K562 (cell line): Measurements from ENCODE around the gene P3H1. TPM values are rescaled to one million over a fixed set of nuclear protein-coding genes. Genes with fewer than 3 reads are reported as not detected.

Source experiments
- ATAC-seq: fragments of 200-7000 bp; cut with Tn5 transposase; 3 replicates; pipeline ENCODE4 v1.9.1; 2020; ENCODE audit warnings: moderate library complexity
- BruUV-seq: library from RNA; stranded (reverse); fragments of 400-500 nt; replicated peaks from 2 replicates; lab custom pipeline; 2021; lab: Mats Ljungman, UMichigan
- CTCF ChIA-PET: fragments of 300-600 bp; formaldehyde crosslinking; extraction: SDS; loops from one replicate; lab custom pipeline; 2021; ENCODE audit warnings: low intra/inter-chr PET ratio; lab: Yijun Ruan, JAX
- POLR2A ChIA-PET: fragments of 300-600, 350-650 bp; sonication (Branson Sonifier 250); formaldehyde crosslinking; extraction: SDS; loops from one replicate; lab custom pipeline; 2021; ENCODE audit warnings: antibody characterized with exemption, inconsistent platforms; lab: Yijun Ruan, JAX
- DNase-seq, 4 experiments: peaks; one replicate each; pipeline versions ENCODE4 v3.0.0 to v3.0.0-alpha.2; 2011 to 2018; ENCODE audit warnings: low spot score in 3 of 4, mixed read lengths in 3 of 4; ENCODE audit errors: extremely low read depth in 1 of 4
- FAIRE-seq: peaks from 2 replicates; lab custom pipeline; 2011; peaks lifted over from hg19 to GRCh38; lab: Jason Lieb, UNC
- H2AFZ ChIP-seq: 2 replicates; pipeline ENCODE4 v1.6.0; 2011; ENCODE audit warnings: low read depth, low read length, control low read depth, inconsistent platforms
- H3K27ac ChIP-seq: fragments of 200-600 bp; 3 replicates; pipeline ENCODE4 v1.8.0; 2011; ENCODE audit warnings: low read depth, mild to moderate bottlenecking, control low read depth, inconsistent platforms, low read length, moderate library complexity, mixed read lengths; ENCODE audit errors: extremely low read depth
- H3K27me3 ChIP-seq, 2 experiments: fragments of 300-600 bp in 1 of 2; 2 replicates in 1 of 2; 3 replicates in 1 of 2; pipeline versions ENCODE4 v1.6.0 to v1.8.0; 2011; ENCODE audit warnings: inconsistent platforms in 2 of 2, low read length in 2 of 2, mild to moderate bottlenecking in 1 of 2, mixed read lengths in 1 of 2, moderate library complexity in 1 of 2; ENCODE audit not compliant: control insufficient read depth in 2 of 2, insufficient read depth in 2 of 2
- H3K36me3 ChIP-seq: fragments of 300-600 bp; 3 replicates; pipeline ENCODE4 v1.8.0; 2011; ENCODE audit warnings: mild to moderate bottlenecking, low read length, inconsistent platforms; ENCODE audit not compliant: control insufficient read depth, insufficient read depth
- H3K4me1 ChIP-seq, 2 experiments: fragments of 200-600 bp in 1 of 2; replicated peaks in 1 of 2; 2 replicates in 1 of 2; 3 replicates in 1 of 2; pipeline versions ENCODE4 v1.5.1 to v1.8.0; 2011; ENCODE audit warnings: inconsistent platforms in 2 of 2, low read length in 2 of 2, mild to moderate bottlenecking in 1 of 2, mixed read lengths in 1 of 2, moderate library complexity in 1 of 2; ENCODE audit not compliant: control insufficient read depth in 2 of 2, insufficient read depth in 2 of 2
- H3K4me2 ChIP-seq: 2 replicates; pipeline ENCODE4 v1.6.1; 2011; ENCODE audit warnings: low read length, control low read depth, inconsistent platforms, mixed read lengths; ENCODE audit not compliant: insufficient read depth
- H3K4me3 ChIP-seq: fragments of 200-600 bp; sonication (generic), shearing (Covaris generic); 2 replicates; pipeline ENCODE4 v1.5.1; 2016; ENCODE audit warnings: control low read depth, inconsistent platforms
- H3K79me2 ChIP-seq: fragments of 200-600 bp; 3 replicates; pipeline ENCODE4 v1.8.0; 2011; ENCODE audit warnings: low read length, inconsistent platforms; ENCODE audit not compliant: control insufficient read depth, insufficient read depth
- H3K9ac ChIP-seq, 2 experiments: 2 replicates each; pipeline versions ENCODE4 v1.6.0 to v1.6.1; 2011; ENCODE audit warnings: low read depth in 2 of 2, low read length in 2 of 2, control low read depth in 1 of 2, inconsistent platforms in 1 of 2, mild to moderate bottlenecking in 1 of 2, mixed read lengths in 1 of 2; ENCODE audit not compliant: insufficient read depth in 1 of 2
- H3K9me1 ChIP-seq: one replicate; pipeline ENCODE4 v1.6.0; 2011; ENCODE audit warnings: inconsistent platforms, mild to moderate bottlenecking, low read length, moderate library complexity; ENCODE audit not compliant: control insufficient read depth, insufficient read depth
- H3K9me3 ChIP-seq: replicated peaks from 2 replicates; pipeline ENCODE4 v1.5.1; 2011; ENCODE audit warnings: low read depth, low read length, inconsistent platforms; ENCODE audit not compliant: control insufficient read depth, insufficient read depth
- H4K20me1 ChIP-seq: replicated peaks from 2 replicates; pipeline ENCODE4 v1.6.1; 2011; ENCODE audit warnings: low read length, inconsistent platforms, mixed read lengths; ENCODE audit not compliant: control insufficient read depth, insufficient read depth
- PCBP1 ChIP-seq: fragments of 200-400 bp; formaldehyde crosslinking; IDR thresholded peaks from 2 replicates; pipeline ENCODE4 v1.6.1; 2018; ENCODE audit warnings: mild to moderate bottlenecking, low read depth, low read length; ENCODE audit not compliant: poor library complexity, severe bottlenecking
- POLR2G ChIP-seq: fragments of 200-400 bp; formaldehyde crosslinking; IDR thresholded peaks from 2 replicates; pipeline ENCODE4 v1.6.1; 2017; ENCODE audit warnings: low read depth, mild to moderate bottlenecking, antibody characterized with exemption, low read length, moderate library complexity
- RBM15 ChIP-seq: fragments of 200-400 bp; formaldehyde crosslinking; IDR thresholded peaks from 2 replicates; pipeline ENCODE4 v1.6.1; 2018; ENCODE audit warnings: mild to moderate bottlenecking, low read length, moderate library complexity; ENCODE audit not compliant: insufficient read depth
- WGBS: fragments of 100-300 bp; shearing (Covaris generic); methylation state at CpG from one replicate; pipeline ENCODE4 v1.1.6; 2016; ENCODE audit warnings: low coverage, mixed read lengths; ENCODE audit not compliant: insufficient coverage; ENCODE audit errors: missing lambda C conversion rate; 5-methylcytosine and 5-hydroxymethylcytosine counted together
- in situ Hi-C: fragments of 300-500 bp; cut with MboI; formaldehyde crosslinking; loops from 4 replicates; pipeline ENCODE4 v1.15.0; 2018; ENCODE audit warnings: inconsistent platforms, mixed read lengths
- intact Hi-C: fragments of 100-400 bp; cut with micrococcal nuclease; formaldehyde crosslinking; loops from 2 replicates; pipeline ENCODE4 v1.14.2; 2022
- polyA plus RNA-seq, 8 experiments: library from polyadenylated mRNA; depleted of rRNA in 4 of 8; stranded (reverse) in 5 of 8; unstranded in 3 of 8; fragments of >200 nt; fragmentation: Nextera tagmentation in 2 of 8; fragmentation: Illumina TruSeq in 1 of 8; extraction: Ambion mirVana in 2 of 8; extraction: Trizol in 1 of 8; gene quantifications; 2 replicates each; pipeline versions ENCODE4 v1.2.1 to v1.2.3, GENCODE V29; 2011 to 2014; ENCODE audit warnings: inconsistent platforms in 1 of 8, missing spikeins in 1 of 8
- total RNA-seq, 7 experiments: library from RNA; depleted of rRNA in 6 of 7; stranded (reverse); fragments of >200 nt in 6 of 7; fragmentation: Illumina TruSeq in 2 of 7; extraction: Trizol in 2 of 7; gene quantifications; 2 replicates each; pipeline versions ENCODE4 v1.2.1 to v1.2.3, GENCODE V29; 2011 to 2021; ENCODE audit warnings: low replicate concordance in 1 of 7

Gene P3H1
- total and polyA plus RNA-seq, 9 of the 15 experiments (the other 6 are each of a cell fraction or from before 2014, with no cell fraction given): 1.7 to 81.7 (median 45.7) TPM

GRCh38 chr1:42784946-42785693 is 18.3 kb upstream of the P3H1 start, which contains the start of gene TMEM269:
TMEM269 (plus strand) TSS chr1:42784991; CDS start chr1:42789894, 4,903 bp downstream.
- H4K20me1 ChIP-seq: no peaks in the 10 kb centered on the region
- peaks cover 28% of the 10 kb centered on the region for H3K36me3 ChIP-seq
- no peaks in the 10 kb centered on the region for H3K79me2 ChIP-seq
- no peak for FAIRE-seq
- intact Hi-C loops: no loop called here
- POLR2A ChIA-PET: interaction anchor here (0.7 to 2.7 kb wide), 3 partner anchors 8 to 550 kb away, joined by 3 to 11 read pairs (median 5); no protein-coding TSS in a partner anchor
- 94% methylated on average over 38 of the region's 54 CpGs for WGBS
- no peak for ATAC-seq
- H3K9ac ChIP-seq: no peak within 1 kb of the TSS
- H3K27ac ChIP-seq: no peak within 1 kb of the TSS
- H3K27me3 ChIP-seq: no peaks in the 10 kb centered on the region
- H3K4me1 ChIP-seq: peaks cover 0 to 15% of the 10 kb centered on the region in 2 experiments; a peak in 3 of 5 replicates
- no peak within 1 kb of the TSS for H3K4me3 ChIP-seq
- in situ Hi-C loops: loop anchor here (5.0 kb wide), 1 partner anchor 137 kb away; no protein-coding TSS in a partner anchor
- H3K9me1 ChIP-seq: no peaks in the 10 kb centered on the region
- H3K9me3 ChIP-seq: no peaks in the 10 kb centered on the region
- no peak for DNase-seq
- CTCF ChIA-PET: no interaction called here
- no peak within 1 kb of the TSS for H2AFZ ChIP-seq
- no peak within 1 kb of the TSS for H3K4me2 ChIP-seq
- no TSS peak for BruUV-seq
- peak; percentile 71 for TF ChIP-seq POLR2G
- TF ChIP-seq PCBP1: peak; percentile 35
- TF ChIP-seq RBM15: no peak
